ENCODE results near the gene IFNA6. TPM values are rescaled to one million over a fixed set of nuclear protein-coding genes. Genes with fewer than 3 reads are reported as not detected.

Gene IFNA6
- total and polyA plus RNA-seq, 10 of the 15 experiments (the other 5 are each of a cell fraction or from before 2014, with no cell fraction given): 0.04 TPM; not detected in 9

- TF ChIP-seq, protein P1, sequence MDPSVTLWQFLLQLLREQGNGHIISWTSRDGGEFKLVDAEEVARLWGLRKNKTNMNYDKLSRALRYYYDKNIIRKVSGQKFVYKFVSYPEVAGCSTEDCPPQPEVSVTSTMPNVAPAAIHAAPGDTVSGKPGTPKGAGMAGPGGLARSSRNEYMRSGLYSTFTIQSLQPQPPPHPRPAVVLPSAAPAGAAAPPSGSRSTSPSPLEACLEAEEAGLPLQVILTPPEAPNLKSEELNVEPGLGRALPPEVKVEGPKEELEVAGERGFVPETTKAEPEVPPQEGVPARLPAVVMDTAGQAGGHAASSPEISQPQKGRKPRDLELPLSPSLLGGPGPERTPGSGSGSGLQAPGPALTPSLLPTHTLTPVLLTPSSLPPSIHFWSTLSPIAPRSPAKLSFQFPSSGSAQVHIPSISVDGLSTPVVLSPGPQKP (IDR thresholded peaks at IDR 0.05; ENCODE audit: low read depth, low read length): peak; percentile 53
- peak; percentile 45; the same call in 1 of the 2 replicates for TF ChIP-seq DPF2 (IDR thresholded peaks at IDR 0.05)
- peak; percentile 92 for TF ChIP-seq IKZF1 (conservative IDR thresholded peaks at IDR 0.05)
- TF ChIP-seq HCFC1 (IDR thresholded peaks at IDR 0.05; ENCODE audit: low read length): peak; percentile 34; the same call in 1 of the 2 replicates
- TF ChIP-seq CREM (IDR thresholded peaks at IDR 0.05; ENCODE audit: low read depth): 0 out of 2 replicates have a peak, but pooled peaks have one; percentile 30
- TF ChIP-seq CEBPB (IDR thresholded peaks at IDR 0.05; ENCODE audit: borderline replicate concordance in 1 of 2, low read depth in 2 of 2, low read length in 2 of 2): no peak
- no peak for TF ChIP-seq RELA (IDR thresholded peaks at IDR 0.05; ENCODE audit: borderline replicate concordance, partially characterized antibody)
- TF ChIP-seq, protein P2, sequence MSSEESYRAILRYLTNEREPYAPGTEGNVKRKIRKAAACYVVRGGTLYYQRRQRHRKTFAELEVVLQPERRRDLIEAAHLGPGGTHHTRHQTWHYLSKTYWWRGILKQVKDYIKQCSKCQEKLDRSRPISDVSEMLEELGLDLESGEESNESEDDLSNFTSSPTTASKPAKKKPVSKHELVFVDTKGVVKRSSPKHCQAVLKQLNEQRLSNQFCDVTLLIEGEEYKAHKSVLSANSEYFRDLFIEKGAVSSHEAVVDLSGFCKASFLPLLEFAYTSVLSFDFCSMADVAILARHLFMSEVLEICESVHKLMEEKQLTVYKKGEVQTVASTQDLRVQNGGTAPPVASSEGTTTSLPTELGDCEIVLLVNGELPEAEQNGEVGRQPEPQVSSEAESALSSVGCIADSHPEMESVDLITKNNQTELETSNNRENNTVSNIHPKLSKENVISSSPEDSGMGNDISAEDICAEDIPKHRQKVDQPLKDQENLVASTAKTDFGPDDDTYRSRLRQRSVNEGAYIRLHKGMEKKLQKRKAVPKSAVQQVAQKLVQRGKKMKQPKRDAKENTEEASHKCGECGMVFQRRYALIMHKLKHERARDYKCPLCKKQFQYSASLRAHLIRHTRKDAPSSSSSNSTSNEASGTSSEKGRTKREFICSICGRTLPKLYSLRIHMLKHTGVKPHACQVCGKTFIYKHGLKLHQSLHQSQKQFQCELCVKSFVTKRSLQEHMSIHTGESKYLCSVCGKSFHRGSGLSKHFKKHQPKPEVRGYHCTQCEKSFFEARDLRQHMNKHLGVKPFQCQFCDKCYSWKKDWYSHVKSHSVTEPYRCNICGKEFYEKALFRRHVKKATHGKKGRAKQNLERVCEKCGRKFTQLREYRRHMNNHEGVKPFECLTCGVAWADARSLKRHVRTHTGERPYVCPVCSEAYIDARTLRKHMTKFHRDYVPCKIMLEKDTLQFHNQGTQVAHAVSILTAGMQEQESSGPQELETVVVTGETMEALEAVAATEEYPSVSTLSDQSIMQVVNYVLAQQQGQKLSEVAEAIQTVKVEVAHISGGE (CRISPR knock-in tag; IDR thresholded peaks at IDR 0.05): no peak
- peak; percentile 52 for TF ChIP-seq EED (IDR thresholded peaks at IDR 0.05; ENCODE audit: low read depth)
- TF ChIP-seq CBX3 (IDR thresholded peaks at IDR 0.05; ENCODE audit: borderline replicate concordance, low read depth): no peak
- TF ChIP-seq RCOR1 (conservative IDR thresholded peaks at IDR 0.05; ENCODE audit: low read depth, low read length): no peak
- 0 out of 3 replicates have a peak, but pooled peaks have one; percentile 45 for TF ChIP-seq POU2F2 (IDR thresholded peaks at IDR 0.05; ENCODE audit: borderline replicate concordance, low read depth, low read length)
- no peak for TF ChIP-seq ZBED1 (IDR thresholded peaks at IDR 0.05; ENCODE audit: borderline replicate concordance)
- peak; percentile 56; the same call in 1 of the 2 replicates for TF ChIP-seq ZNF24 (IDR thresholded peaks at IDR 0.05)
- TF ChIP-seq, protein P3, sequence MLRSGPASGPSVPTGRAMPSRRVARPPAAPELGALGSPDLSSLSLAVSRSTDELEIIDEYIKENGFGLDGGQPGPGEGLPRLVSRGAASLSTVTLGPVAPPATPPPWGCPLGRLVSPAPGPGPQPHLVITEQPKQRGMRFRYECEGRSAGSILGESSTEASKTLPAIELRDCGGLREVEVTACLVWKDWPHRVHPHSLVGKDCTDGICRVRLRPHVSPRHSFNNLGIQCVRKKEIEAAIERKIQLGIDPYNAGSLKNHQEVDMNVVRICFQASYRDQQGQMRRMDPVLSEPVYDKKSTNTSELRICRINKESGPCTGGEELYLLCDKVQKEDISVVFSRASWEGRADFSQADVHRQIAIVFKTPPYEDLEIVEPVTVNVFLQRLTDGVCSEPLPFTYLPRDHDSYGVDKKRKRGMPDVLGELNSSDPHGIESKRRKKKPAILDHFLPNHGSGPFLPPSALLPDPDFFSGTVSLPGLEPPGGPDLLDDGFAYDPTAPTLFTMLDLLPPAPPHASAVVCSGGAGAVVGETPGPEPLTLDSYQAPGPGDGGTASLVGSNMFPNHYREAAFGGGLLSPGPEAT (IDR thresholded peaks at IDR 0.05; ENCODE audit: low read depth): peak; percentile 64; the same call in 1 of the 2 replicates
- TF ChIP-seq CHD2 (IDR thresholded peaks at IDR 0.05; ENCODE audit: borderline replicate concordance, low read depth, low read length): peak; percentile 70
- TF ChIP-seq TAF1 (IDR thresholded peaks at IDR 0.05; ENCODE audit: borderline replicate concordance, low read depth, low read length): peak; percentile 62; the same call in 1 of the 2 replicates
- no peak for TF ChIP-seq REST (IDR thresholded peaks at IDR 0.05; ENCODE audit: low read depth, low read length)
- TF ChIP-seq ZNF274 (IDR thresholded peaks at IDR 0.05; ENCODE audit: insufficient read depth, insufficient read length): no peak
- TF ChIP-seq MTA2 (IDR thresholded peaks at IDR 0.05; ENCODE audit: low read depth): no peak
Measured at GRCh38 chr9:21334701-21335632, 15.7 kb downstream of the IFNA6 start, which contains the start of gene KLHL9 (continued).
